Measurements from ENCODE around the gene POU2AF1.
A peak's percentile ranks its signal among the peaks of the same experiment; 100 is the strongest.
"Not testable (repeated sequence)": the region's sequence is repeated elsewhere in the genome, so short reads cannot be mapped to it uniquely, and the experiment has no call there.

The POU2AF1 gene

GRCh38 chr11:111400595-111400994, 21.5 kb upstream of the POU2AF1 start:
- no peak overlapping the region for H3K4me3 Mint-ChIP-seq
- ATAC-seq = peak; percentile 80
- H3K27ac Mint-ChIP-seq = no peak overlapping the region

GRCh38 chr11:111399187-111400031, 20.3 kb upstream of the POU2AF1 start:
- peaks cover 6 to 7% of the 10 kb centered on the region in 2 donors for H3K9me3 Mint-ChIP-seq
- H3K27ac Mint-ChIP-seq = peak overlapping the region; percentile 44 to 93
- DNase-seq = no peak
- H3K27me3 Mint-ChIP-seq = no peaks in the 10 kb centered on the region
- no peak for ATAC-seq
- peak overlapping the region in 1 of 2 donors; percentile 14 for H3K4me3 Mint-ChIP-seq
- H3K4me1 Mint-ChIP-seq = peaks cover 24% of the 10 kb centered on the region

More at GRCh38 chr11:111400595-111400994, 21.5 kb upstream of the POU2AF1 start:
- no peak for DNase-seq
- Mint-ChIP-seq H3K9me3 (peaks cover 6 to 14% of the 10 kb centered on the region in 2 donors), H3K27me3 (no peaks in the 10 kb centered on the region), H3K4me1 (peaks cover 20% of the 10 kb centered on the region)

GRCh38 chr11:111397034-111397433, 18.0 kb upstream of the POU2AF1 start:
- DNase-seq = no peak
- H3K27me3 Mint-ChIP-seq = no peaks in the 10 kb centered on the region
- no peak overlapping the region for H3K4me3 Mint-ChIP-seq
- no peaks in the 10 kb centered on the region for H3K9me3 Mint-ChIP-seq
- peak overlapping the region in 1 of 2 donors; percentile 10 for H3K27ac Mint-ChIP-seq
- peaks cover 32% of the 10 kb centered on the region for H3K4me1 Mint-ChIP-seq
- no peak for ATAC-seq

GRCh38 chr11:111395749-111396148, 16.7 kb upstream of the POU2AF1 start:
- ATAC-seq (no peak), DNase-seq (no peak)
- peaks cover 32% of the 10 kb centered on the region for H3K4me1 Mint-ChIP-seq
- no peaks in the 10 kb centered on the region for H3K9me3 Mint-ChIP-seq
- no peak overlapping the region for H3K27ac Mint-ChIP-seq
- H3K27me3 Mint-ChIP-seq = no peaks in the 10 kb centered on the region
- no peak overlapping the region for H3K4me3 Mint-ChIP-seq

- Mint-ChIP-seq H3K4me1 (peaks cover 30% of the 10 kb centered on the region), H3K9me3 (no peaks in the 10 kb centered on the region), H3K4me3 (no peak overlapping the region), H3K27me3 (no peaks in the 10 kb centered on the region), H3K27ac (peak overlapping the region in 1 of 2 donors; percentile 77)
- DNase-seq = no peak
- ATAC-seq = no peak
Measured at GRCh38 chr11:111395081-111395480, 16.0 kb upstream of the POU2AF1 start.

GRCh38 chr11:111394147-111394546, 15.1 kb upstream of the POU2AF1 start:
- peak; percentile 62 for ATAC-seq
- not testable (repeated sequence) for H3K9me3 Mint-ChIP-seq, H3K27me3 Mint-ChIP-seq, H3K27ac Mint-ChIP-seq, DNase-seq, H3K4me3 Mint-ChIP-seq
- H3K4me1 Mint-ChIP-seq = peaks cover 23% of the 10 kb centered on the region

GRCh38 chr11:111393585-111393984, 14.5 kb upstream of the POU2AF1 start:
- H3K27ac Mint-ChIP-seq = no peak overlapping the region

GRCh38 chr11:111393096-111393495, 14.0 kb upstream of the POU2AF1 start:
- DNase-seq = no peak
- no peak for ATAC-seq
- no peak overlapping the region for H3K4me3 Mint-ChIP-seq
- no peak overlapping the region for H3K27ac Mint-ChIP-seq
- no peaks in the 10 kb centered on the region for H3K9me3 Mint-ChIP-seq
- no peaks in the 10 kb centered on the region for H3K27me3 Mint-ChIP-seq
- H3K4me1 Mint-ChIP-seq = peaks cover 28% of the 10 kb centered on the region

More at GRCh38 chr11:111393585-111393984, 14.5 kb upstream of the POU2AF1 start:
- no peaks in the 10 kb centered on the region for H3K9me3 Mint-ChIP-seq
- H3K4me3 Mint-ChIP-seq = no peak overlapping the region
- no peaks in the 10 kb centered on the region for H3K27me3 Mint-ChIP-seq
- ATAC-seq = no peak
- peaks cover 25% of the 10 kb centered on the region for H3K4me1 Mint-ChIP-seq
- no peak for DNase-seq

- Mint-ChIP-seq H3K27me3 (no peaks in the 10 kb centered on the region), H3K27ac (no peak overlapping the region), H3K4me3 (no peak overlapping the region), H3K9me3 (no peaks in the 10 kb centered on the region), H3K4me1 (peaks cover 28% of the 10 kb centered on the region)
- DNase-seq (no peak), ATAC-seq (no peak)
Measured at GRCh38 chr11:111392552-111392951, 13.5 kb upstream of the POU2AF1 start.

GRCh38 chr11:111391328-111392124, 12.5 kb upstream of the POU2AF1 start:
- H3K4me1 Mint-ChIP-seq = peaks cover 28% of the 10 kb centered on the region
- no peak overlapping the region for H3K4me3 Mint-ChIP-seq
- no peaks in the 10 kb centered on the region for H3K27me3 Mint-ChIP-seq
- ATAC-seq (no peak), DNase-seq (no peak)
- no peak overlapping the region for H3K27ac Mint-ChIP-seq
- peaks cover 0 to 3% of the 10 kb centered on the region in 2 donors for H3K9me3 Mint-ChIP-seq

GRCh38 chr11:111388842-111389241, 9.8 kb upstream of the POU2AF1 start:
- no peak for ATAC-seq
- H3K4me3 Mint-ChIP-seq = no peak overlapping the region
- peaks cover 18% of the 10 kb centered on the region for H3K4me1 Mint-ChIP-seq
- peaks cover 0 to 11% of the 10 kb centered on the region in 2 donors for H3K9me3 Mint-ChIP-seq
- DNase-seq = no peak
- H3K27me3 Mint-ChIP-seq = no peaks in the 10 kb centered on the region
- peak overlapping the region in 1 of 2 donors; percentile 21 for H3K27ac Mint-ChIP-seq

GRCh38 chr11:111388420-111388819, 9.3 kb upstream of the POU2AF1 start:
- no peak overlapping the region for H3K4me3 Mint-ChIP-seq
- ATAC-seq (no peak), DNase-seq (no peak)
- H3K27ac Mint-ChIP-seq = peak overlapping the region in 1 of 2 donors; percentile 21
- H3K9me3 Mint-ChIP-seq = peaks cover 0 to 11% of the 10 kb centered on the region in 2 donors
- no peaks in the 10 kb centered on the region for H3K27me3 Mint-ChIP-seq
- H3K4me1 Mint-ChIP-seq = peaks cover 15% of the 10 kb centered on the region

- peaks cover 15% of the 10 kb centered on the region for H3K4me1 Mint-ChIP-seq
- peaks cover 0 to 11% of the 10 kb centered on the region in 2 donors for H3K9me3 Mint-ChIP-seq
- no peak for DNase-seq
- H3K27me3 Mint-ChIP-seq = no peaks in the 10 kb centered on the region
- no peak overlapping the region for H3K4me3 Mint-ChIP-seq
- no peak overlapping the region for H3K27ac Mint-ChIP-seq
- no peak for ATAC-seq
Measured at GRCh38 chr11:111387363-111387762, 8.3 kb upstream of the POU2AF1 start.

- H3K27ac Mint-ChIP-seq = no peak overlapping the region
Measured at GRCh38 chr11:111386611-111387150, 7.6 kb upstream of the POU2AF1 start.

GRCh38 chr11:111384494-111384893, 5.4 kb upstream of the POU2AF1 start:
- H3K27ac Mint-ChIP-seq = no peak overlapping the region
- no peaks in the 10 kb centered on the region for H3K27me3 Mint-ChIP-seq
- no peak for DNase-seq
- ATAC-seq = no peak
- H3K4me3 Mint-ChIP-seq = no peak overlapping the region
- peaks cover 0 to 11% of the 10 kb centered on the region in 2 donors for H3K9me3 Mint-ChIP-seq
- H3K4me1 Mint-ChIP-seq = peaks cover 33% of the 10 kb centered on the region

More at GRCh38 chr11:111386611-111387150, 7.6 kb upstream of the POU2AF1 start:
- DNase-seq = no peak
- Mint-ChIP-seq H3K27me3 (no peaks in the 10 kb centered on the region), H3K4me1 (peaks cover 16% of the 10 kb centered on the region), H3K9me3 (peaks cover 0 to 11% of the 10 kb centered on the region in 2 donors), H3K4me3 (no peak overlapping the region)
- ATAC-seq = no peak
